Left ventricle myocardium superior (tissue), 1 donor: ENCODE measurements around the gene CEP68. TPM values are rescaled to one million over a fixed set of nuclear protein-coding genes. Genes with fewer than 3 reads are reported as not detected.

Experiments
- ATAC-seq: fragments of 200-7000 bp; cut with Tn5 transposase; one replicate; pipeline ENCODE4 v1.9.1; 2020; ENCODE audit warnings: mild to moderate bottlenecking, moderate library complexity
- DNase-seq: peaks from one replicate; pipeline ENCODE4 v3.0.0-alpha.2; 2020
- intact Hi-C: fragments of 100-400 bp; cut with micrococcal nuclease; formaldehyde crosslinking; loops from one replicate; pipeline ENCODE4 v1.11.0; 2022
- total RNA-seq: library from RNA; stranded (reverse); fragmentation: NEBNext Ultra II Directional; extraction: Animal tissue kit (Norgen Biotek cat#: 25700); gene quantifications from one replicate; pipeline ENCODE4 v1.2.1, GENCODE V29; 2021
- donor health status: DM: no; HTN: yes; CAD: no; lungs with severe emphysema.

Gene CEP68
- total RNA-seq, 1 donor from 2014 or later, result 19.5 TPM

DNA sequence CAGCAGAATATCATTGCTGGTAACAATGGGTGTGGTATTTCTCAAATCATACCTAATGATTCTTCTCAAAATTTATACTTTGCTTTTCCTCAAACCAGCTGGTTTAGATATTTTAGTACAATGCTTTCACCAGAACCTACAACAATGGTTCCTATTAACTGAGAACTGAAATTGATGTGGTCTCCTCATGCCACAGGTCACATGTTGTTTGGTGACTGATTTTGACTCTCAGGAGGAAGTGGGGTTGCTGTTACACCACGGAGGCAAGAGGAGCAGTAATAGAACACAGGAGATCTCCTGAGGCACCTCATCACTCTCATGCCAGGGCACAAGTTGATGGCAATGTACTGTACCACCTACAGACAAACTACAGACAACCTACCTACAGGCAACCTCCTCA, 3.0 kb upstream of the CEP68 start:
- intact Hi-C loops, result no loop called here
- ATAC-seq, result no peak
- DNase-seq, result no peak

DNA sequence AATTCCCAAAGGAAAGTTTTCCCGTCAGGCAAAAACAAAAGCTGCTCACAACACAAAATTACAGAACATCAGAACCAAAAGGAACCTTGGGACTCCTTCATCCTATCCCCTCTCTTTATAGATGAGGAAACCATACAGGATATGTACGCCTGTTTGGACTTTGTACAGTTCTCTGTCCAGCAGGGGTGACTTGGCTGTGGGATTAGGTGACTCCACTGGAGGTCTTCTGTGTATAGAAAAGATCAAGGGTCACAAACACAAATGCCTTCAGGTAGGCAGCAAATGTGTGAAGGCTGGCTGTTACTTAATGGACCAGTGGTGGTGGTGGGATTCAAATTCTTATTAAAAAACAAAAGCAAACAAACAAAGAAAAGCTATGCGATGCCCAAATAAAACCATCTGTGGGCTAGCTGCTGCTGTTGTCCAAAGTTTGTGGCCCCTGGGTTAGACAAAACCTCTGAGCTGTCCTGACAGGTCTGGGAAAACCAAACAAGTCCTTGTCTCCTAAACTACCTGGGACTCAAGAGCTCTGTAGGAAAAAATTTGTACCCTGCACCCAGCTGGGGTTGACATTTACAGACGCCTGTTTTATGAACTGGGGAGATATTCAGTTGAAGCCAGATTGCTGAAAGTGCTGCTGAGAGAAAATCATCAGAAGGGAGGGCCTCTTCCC, 1.3 kb upstream of the CEP68 start:
- intact Hi-C loops, result no loop called here
- no peak for DNase-seq
- no peak for ATAC-seq

DNA sequence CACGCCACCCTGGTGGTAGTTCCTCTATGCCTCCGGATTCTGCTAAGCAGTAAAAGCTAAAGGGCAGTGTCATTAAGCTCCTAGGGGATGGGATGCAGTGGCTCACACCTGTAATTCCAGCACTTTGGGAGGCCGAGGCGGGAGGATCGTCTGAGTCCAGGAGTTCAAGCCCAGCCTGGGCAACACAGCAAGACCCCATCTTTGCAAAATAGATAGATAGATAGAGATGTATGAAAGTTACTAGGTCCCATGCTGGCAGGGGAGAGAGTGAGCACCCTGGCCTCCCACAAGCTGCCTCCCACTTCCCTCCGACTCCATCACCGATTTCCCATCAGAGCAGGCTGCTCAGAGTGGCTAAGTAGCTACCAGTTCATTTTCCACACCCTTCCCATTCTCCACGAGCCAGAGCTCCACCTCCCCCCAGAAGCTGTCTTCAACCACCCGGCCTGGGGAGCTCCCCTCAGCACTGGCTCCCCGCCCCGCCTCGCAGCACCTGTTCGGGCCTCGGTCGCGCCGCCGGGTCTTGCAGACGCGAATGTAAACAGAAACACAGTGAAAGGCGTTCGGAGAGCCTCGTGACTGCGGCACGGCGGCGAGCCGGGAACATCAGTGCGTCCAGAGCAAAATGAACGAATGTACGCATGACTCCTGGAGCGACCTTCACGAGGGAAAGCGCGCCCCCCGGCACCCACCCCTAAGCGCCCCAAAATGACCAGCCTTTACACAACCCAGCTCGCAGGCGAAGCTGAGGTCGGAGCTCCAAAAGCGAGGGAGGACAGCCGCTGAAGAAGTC, 598 bp upstream of the CEP68 start:
- ATAC-seq (peak; percentile 24), DNase-seq (no peak)
- intact Hi-C loops, result no loop called here

DNA sequence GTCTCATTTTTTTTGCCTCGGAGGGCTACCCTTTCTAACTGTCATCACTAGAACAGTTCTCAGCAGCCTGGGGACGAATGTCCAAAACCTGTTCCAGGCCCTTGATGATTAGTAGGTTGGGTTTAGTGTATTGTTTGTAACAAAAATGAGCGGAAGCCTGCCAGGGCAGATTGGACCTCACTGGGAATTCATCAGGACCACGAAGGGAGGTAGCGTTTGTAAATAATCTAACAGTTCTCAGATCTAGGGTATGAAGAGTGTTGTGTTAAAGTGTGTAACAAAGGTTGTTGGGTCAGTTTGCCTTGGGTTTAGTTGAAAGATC, 799 bp downstream of the CEP68 start:
- DNase-seq, result no peak
- no peak for ATAC-seq
- intact Hi-C loops, result no loop called here

DNA sequence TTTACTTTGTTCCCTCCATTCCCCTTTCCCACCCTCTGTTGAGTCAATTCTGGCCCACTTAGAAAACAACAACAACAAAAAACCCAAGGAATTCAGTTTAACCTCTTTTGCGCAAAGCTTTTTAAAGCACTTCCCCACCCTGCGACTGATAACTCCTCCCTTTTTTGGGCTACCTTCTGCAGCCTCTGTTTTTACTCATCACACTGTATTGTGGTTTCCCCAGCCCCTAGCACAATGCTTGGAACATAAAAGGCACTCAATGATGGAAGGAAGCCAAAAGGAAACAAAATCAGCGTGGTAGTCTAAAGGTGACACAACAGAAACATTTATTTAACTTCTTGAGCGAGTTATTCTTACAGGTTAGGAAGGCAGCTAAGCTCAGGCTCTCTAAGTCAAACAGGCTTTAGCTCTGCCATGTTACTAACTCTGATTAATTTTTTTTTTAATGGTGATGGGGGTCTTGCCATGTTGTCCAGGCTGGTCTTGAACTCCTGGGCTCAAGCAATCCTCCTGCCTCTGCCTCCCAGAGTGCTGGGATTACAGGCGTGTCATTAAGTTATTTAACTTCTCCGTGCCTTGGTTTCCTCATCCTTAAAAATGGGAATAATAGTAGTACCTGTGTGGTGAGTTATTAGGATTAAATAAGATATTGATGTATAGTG, 1.3 kb downstream of the CEP68 start:
- ATAC-seq (no peak), DNase-seq (no peak)
- intact Hi-C loops, result no loop called here

DNA sequence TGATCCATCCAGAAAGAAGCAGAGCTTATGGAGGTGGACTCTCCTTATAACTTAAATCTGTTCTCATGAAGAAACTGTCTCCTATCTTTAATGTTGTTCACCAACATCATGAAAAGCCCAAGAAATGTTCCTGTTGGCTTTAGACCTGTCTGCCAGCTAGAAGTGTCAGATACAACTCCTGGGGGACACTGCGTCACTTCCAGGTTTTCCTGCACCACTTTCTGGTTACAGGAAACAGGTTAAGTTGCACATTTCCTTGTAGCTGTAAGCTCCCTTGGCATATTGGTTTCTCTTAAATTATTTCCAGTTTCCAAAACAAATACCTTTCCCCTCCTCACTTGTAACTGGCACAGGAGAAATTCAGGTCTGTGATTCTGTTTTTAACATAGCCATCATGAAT, 2.9 kb downstream of the CEP68 start:
- no peak for DNase-seq
- no peak for ATAC-seq

DNA sequence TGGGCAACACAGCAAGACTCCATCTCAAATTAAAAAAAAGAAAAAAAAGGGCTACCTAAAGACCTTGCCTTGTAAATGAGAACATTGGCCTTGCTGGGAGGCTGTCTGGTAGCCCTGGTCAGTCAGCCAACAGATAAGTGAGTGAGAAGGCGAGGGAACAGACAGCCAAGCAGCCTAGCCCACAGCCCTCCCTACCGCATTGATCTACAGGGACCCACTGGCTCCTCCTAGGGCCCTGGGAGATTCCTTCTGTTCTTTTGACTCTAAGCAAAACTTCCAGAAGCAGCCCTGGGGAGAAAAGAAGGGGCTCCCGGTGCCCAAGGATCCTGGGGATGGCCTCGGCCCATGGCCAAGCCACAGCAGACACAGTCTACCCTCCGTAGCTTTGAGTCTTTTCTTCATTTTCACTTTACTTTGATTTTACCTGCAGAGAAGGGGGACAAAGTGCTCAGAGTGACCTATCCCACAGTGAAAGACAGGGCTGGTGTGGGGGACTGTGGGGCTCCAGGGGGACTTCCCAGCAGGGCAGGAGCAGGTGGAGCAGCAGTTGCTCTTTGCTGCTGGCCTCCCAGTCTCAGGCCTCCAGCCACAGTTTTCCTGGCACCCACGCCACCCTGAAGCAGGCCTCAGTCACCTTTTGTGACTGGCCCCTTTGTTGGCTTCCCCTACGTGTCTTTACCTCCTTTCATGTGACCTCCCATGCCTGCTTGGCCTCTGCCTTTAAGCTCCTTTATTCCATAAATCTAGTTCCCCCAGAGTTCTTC, 5.1 kb downstream of the CEP68 start:
- no peak for DNase-seq
- no peak for ATAC-seq
- intact Hi-C loops, result loop anchor here (10.0 kb wide), 1 partner anchor 103 kb away; no protein-coding TSS in a partner anchor

More for the DNA sequence above, 2.9 kb downstream of the CEP68 start:
- intact Hi-C loops, result no loop called here

DNA sequence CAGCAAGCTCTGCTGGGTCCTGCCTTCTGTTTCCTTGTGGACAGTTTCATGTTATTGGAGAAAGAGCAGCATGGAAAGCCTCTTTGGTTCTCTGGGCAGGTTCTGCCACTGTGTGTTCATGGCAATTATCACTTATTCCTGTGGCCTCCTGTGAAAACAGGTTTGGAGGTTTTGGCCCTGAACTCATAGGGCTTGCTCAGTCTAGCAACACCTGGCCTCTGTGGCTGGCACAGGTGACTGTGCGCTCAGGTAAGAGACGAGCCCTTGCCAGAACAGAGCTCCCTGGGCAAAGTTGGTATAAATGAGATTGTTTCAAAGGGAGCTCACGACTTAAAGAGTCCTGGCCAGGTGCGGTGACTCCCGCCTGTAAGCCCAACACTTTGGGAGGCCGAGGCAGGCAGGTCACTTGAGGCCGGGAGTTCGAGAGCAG, 5.7 kb downstream of the CEP68 start:
- intact Hi-C loops, result loop anchor here (10.0 kb wide), 1 partner anchor 103 kb away; no protein-coding TSS in a partner anchor
- no peak for ATAC-seq
- DNase-seq, result no peak

DNA sequence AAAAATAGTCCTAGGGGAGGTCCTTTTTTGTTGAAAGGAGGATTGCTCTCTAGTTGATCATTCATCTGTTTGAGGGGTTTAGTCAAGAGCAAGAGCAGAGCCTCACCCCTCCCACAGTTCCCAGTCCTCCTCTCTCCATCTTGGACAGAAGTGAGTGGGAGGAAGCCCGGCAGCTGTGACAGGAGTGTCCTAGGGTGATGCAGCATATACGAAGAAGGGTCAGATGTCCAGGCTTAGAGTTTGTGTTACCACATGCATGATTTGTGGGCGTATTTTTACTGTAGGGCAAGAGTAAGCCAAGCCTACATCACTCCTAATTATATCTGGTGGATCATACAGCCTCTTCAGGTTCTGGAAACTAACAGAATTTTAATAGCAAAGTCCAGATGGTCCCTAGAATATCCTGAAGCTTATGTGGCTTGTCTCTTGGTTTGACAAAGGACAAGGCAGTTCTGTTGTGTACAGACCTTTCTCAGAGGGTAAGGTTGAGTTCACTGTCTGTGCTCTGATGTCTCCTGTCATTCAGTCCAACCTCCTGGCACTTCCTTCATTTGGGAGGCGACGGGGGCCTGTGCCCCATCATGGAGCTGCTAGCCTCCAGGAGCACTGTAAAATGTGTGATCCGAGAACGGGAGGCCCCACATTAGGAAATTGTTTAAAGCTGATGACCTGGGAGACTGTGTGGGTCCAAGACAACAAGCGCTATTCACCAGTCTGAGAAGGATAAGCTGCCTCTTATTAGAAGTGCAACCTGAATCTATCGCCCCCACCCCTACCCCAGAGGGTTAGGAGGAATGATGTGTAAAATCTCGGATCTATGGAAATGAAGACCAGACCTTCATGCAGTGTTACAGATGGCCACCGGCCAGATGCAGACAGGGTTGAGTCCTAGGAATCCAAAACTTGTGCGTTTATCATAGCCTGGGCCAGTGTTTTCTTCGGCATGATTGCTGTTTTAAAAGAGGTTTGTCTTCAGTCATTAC, 6.9 kb downstream of the CEP68 start:
- DNase-seq, result no peak
- ATAC-seq, result no peak
- intact Hi-C loops, result loop anchor here (10.0 kb wide), 1 partner anchor 102 kb away; no protein-coding TSS in a partner anchor

DNA sequence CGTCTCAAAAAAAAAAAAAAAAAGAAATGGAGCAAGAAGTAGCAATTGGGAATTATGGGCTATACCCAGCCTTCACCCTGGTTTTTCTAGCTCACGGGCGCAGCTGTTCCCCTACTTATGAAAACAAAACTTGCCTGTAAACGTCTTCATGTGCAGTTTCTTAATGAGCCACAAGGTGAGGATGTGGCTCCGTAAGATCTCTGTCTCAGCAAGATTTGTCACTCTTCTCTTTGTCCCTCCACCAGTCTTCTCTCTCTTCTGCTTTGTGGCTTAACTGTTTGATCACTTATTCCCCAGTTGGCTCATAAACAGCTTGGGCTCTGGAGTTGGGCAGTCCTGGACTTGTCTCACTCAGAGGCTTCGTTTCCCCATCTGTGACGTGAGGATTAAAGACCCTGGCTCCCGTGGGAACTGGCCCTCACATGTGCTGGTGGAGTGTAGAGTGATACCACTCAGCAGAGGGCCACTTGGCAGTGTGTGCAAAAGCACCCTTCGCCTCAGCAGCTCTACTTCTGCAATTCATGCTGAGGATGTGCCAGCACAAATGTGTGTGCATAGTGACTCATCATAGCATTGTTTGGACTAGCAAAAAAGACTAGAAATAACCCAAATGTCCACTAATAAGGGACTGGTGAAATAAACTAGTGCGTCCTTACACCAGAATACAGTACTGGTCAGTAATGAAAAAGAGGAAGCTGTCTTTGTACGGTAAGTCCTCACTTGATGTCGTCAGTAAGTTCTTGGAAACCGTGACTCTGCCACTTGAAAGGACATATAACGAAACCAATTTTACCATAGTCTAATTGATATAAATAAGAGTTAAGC, 8.7 kb downstream of the CEP68 start:
- ATAC-seq (peak; percentile 80), DNase-seq (peak; percentile 75)
- intact Hi-C loops, result loop anchor here (10.0 kb wide), 1 partner anchor 100 kb away; no protein-coding TSS in a partner anchor

DNA sequence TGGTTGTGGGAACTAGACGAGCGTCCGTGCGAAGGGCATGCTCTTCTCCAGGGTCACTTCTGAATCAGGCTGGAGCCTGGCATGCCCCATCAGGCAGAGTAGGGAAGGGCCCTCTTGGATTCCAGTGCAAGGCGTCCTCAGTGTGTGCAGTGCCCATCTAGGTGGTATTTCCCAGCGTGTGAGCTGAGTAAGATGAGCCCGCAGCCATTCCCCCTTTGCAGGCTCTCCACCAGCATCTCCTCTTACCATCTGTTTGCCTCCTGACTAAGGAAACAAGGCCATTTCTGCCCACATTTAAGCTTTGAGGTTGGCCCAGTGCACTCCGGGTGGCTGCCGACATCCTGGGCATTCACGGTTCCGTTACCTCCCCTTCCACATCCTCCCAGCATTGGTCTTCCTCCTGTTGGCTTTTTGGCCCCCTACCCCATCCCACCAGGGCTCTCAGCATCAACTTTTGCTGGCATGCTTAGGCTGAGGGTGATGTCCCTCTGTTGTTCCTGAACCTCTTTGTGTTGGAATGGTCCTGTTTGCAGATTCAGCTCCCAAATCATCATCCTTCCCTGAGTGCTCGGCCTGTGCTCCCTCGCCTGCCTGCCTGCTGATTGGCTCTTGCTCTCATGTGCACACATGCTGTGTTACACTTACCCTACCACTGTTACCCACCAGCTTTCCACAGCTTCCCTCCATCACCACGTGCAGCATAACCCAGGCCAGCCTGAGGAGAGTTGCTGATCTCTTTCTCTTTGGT, 11.8 kb downstream of the CEP68 start:
- ATAC-seq (no peak), DNase-seq (no peak)
- intact Hi-C loops, result loop anchor here (10.0 kb wide), 1 partner anchor 97 kb away; no protein-coding TSS in a partner anchor

DNA sequence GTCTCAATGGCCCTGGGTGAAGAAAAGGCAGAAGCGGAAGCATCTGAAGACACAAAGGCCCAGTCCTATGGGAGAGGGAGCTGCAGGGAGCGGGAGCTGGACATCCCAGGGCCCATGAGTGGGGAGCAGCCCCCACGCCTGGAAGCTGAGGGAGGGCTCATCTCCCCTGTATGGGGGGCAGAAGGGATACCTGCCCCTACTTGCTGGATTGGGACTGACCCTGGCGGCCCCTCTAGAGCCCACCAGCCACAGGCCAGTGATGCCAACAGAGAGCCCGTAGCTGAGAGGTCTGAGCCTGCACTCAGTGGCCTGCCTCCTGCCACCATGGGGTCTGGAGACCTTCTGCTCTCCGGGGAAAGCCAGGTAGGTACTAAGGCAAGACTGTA, 13.2 kb downstream of the CEP68 start:
- DNase-seq (no peak), ATAC-seq (no peak)
- intact Hi-C loops, result loop anchor here (10.0 kb wide), 1 partner anchor 95 kb away; no protein-coding TSS in a partner anchor

DNA sequence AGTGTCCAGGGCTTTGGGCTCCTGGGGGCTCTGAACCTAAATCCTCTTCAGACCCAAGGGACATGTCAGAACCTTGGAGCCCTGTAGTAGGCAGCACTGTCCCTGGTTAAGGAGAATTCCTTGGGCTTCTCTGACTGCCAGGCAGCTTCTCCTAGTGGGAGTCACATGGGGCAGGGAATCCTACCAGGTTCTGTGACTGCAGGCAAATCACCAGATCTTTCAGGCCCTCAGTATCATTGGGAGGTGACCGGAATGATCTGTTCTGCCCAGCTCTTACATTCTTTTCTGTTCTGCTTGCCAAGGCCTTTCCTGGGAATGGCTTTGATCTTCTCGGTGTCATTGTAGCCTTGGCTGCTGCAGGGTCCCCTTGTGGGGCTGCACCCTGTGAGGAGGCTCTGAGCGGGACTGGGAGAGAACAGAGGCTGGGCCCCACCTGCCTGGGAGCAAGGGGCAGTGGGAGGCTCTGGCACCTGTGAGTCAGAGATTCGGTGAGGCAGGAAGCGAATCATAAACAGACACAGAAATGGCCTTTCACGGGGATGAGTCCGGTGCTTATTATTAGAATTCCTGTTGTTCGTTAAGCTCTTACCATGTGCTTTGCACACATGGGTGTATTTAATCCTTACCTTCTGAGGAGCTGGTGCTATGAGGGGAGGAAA, 14.1 kb downstream of the CEP68 start:
- intact Hi-C loops, result loop anchor here (5.0 kb wide), 1 partner anchor 57 kb away; no protein-coding TSS in a partner anchor
- peak; percentile 48 for ATAC-seq

DNA sequence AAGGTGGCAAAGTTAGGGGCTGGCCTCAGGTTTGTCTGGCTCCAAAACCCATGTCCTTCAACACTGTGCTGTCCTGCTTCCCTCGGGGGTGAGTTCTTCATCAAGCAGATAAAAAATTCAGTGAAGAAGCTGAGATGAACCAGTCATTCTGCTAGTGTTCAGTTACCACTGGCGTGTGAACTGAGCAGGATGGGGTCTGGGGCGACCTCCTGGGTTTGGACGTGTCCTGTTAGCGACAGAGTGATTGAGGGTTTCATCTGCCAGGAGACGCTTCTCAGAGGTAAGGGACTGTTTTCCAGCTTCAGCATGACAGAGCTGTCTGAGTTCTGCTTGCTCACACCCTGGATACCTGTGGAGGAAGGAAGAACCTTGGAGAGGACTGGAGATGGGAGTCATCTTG, 14.6 kb downstream of the CEP68 start:
- DNase-seq (no peak), ATAC-seq (no peak)
- intact Hi-C loops, result loop anchor here (5.0 kb wide), 1 partner anchor 56 kb away; no protein-coding TSS in a partner anchor

More for the DNA sequence above, 14.1 kb downstream of the CEP68 start:
- DNase-seq, result no peak

DNA sequence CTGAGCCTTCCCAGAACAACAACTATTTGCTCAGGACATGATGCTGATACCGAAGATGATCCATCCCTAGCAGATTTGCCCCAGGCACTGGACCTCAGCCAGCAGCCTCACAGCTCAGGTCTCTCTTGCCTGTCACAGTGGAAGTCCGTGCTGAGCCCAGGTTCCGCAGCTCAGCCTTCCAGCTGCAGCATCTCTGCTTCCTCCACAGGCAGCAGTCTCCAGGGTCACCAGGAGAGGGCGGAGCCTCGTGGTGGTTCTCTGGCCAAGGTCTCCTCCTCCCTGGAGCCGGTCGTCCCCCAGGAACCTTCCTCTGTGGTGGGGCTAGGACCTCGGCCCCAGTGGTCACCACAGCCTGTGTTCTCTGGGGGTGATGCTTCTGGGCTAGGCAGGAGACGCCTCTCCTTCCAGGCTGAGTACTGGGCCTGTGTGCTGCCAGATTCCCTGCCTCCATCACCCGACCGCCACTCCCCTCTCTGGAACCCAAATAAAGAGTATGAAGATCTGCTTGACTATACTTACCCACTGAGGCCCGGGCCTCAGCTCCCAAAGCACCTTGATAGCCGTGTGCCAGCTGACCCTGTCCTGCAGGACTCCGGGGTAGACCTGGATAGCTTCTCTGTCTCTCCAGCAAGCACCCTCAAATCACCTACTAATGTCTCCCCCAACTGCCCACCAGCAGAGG, 15.4 kb downstream of the CEP68 start:
- intact Hi-C loops, result loop anchor here (5.0 kb wide), 1 partner anchor 56 kb away; no protein-coding TSS in a partner anchor
- DNase-seq (peak; percentile 60), ATAC-seq (no peak)
